IMR-90 (cell line): Measurements from ENCODE around the gene SYAP1.

Source experiments
- BHLHE40 ChIP-seq: fragments of 150-350 bp; IDR thresholded peaks from 2 replicates; pipeline ENCODE4 v1.6.1; 2016; ENCODE audit warnings: mild to moderate bottlenecking, low read depth, low read length
- CEBPB ChIP-seq: IDR thresholded peaks from 2 replicates; pipeline ENCODE4 v1.6.1; 2012; ENCODE audit warnings: low read depth, low read length, improper control_type of control experiment
- CTCF ChIP-seq: conservative IDR thresholded peaks from 2 replicates; pipeline ENCODE4 v1.5.1; 2012; ENCODE audit warnings: mild to moderate bottlenecking, low read depth, low read length, improper control_type of control experiment
- ELK1 ChIP-seq: fragments of 150-350 bp; IDR thresholded peaks from 2 replicates; pipeline ENCODE4 v1.6.1; 2016; ENCODE audit warnings: low read depth, mild to moderate bottlenecking, low read length, moderate library complexity, borderline replicate concordance
- FOS ChIP-seq: fragments of 150-350 bp; IDR thresholded peaks from 2 replicates; pipeline ENCODE4 v1.6.1; 2016; ENCODE audit warnings: low read depth, low read length
- MAFK ChIP-seq: IDR thresholded peaks from 2 replicates; pipeline ENCODE4 v1.6.1; 2012; ENCODE audit warnings: low read depth, low read length, improper control_type of control experiment
- MXI1 ChIP-seq: IDR thresholded peaks from 2 replicates; pipeline ENCODE4 v1.6.1; 2012; ENCODE audit warnings: low read depth, mild to moderate bottlenecking, low read length, moderate library complexity, borderline replicate concordance
- POLR2A ChIP-seq: IDR thresholded peaks from 2 replicates; pipeline ENCODE4 v1.6.1; 2012; ENCODE audit warnings: mild to moderate bottlenecking, low read depth, low read length
- RCOR1 ChIP-seq: IDR thresholded peaks from 2 replicates; pipeline ENCODE4 v1.6.1; 2012; ENCODE audit warnings: mild to moderate bottlenecking, low read length, improper control_type of control experiment; ENCODE audit not compliant: insufficient replicate concordance
- RFX5 ChIP-seq: IDR thresholded peaks from 2 replicates; pipeline ENCODE4 v1.8.0; 2012; ENCODE audit warnings: low read depth, mild to moderate bottlenecking, low read length, moderate library complexity
- SMC3 ChIP-seq: fragments of 150-350 bp; IDR thresholded peaks from 2 replicates; pipeline ENCODE4 v1.6.1; 2016; ENCODE audit warnings: low read depth, mild to moderate bottlenecking, antibody characterized with exemption, low read length, moderate library complexity
- USF2 ChIP-seq: fragments of 150-350 bp; IDR thresholded peaks from 2 replicates; pipeline ENCODE4 v1.6.1; 2017; ENCODE audit warnings: mild to moderate bottlenecking, antibody characterized with exemption, low read length, low read depth

GRCh38 chrX:16774746-16775145 is 55.3 kb downstream of the SYAP1 start:
- TF ChIP-seq BHLHE40 = no peak
- no peak for TF ChIP-seq ELK1
- no peak for TF ChIP-seq CEBPB
- TF ChIP-seq SMC3 = no peak
- no peak for TF ChIP-seq CTCF
- TF ChIP-seq POLR2A = no peak
- no peak for TF ChIP-seq MXI1
- TF ChIP-seq RCOR1 = no peak
- TF ChIP-seq FOS = no peak
- no peak for TF ChIP-seq USF2
- no peak for TF ChIP-seq RFX5
- no peak for TF ChIP-seq MAFK
